Spleen (tissue), 11 donors: ENCODE results near the gene RBP7. TPM values are rescaled to one million over a fixed set of nuclear protein-coding genes. Genes with fewer than 3 reads are reported as not detected.

Experiments used
- DNase-seq: peaks from one replicate; pipeline ENCODE4 v3.0.0-alpha.2; 2020
- H3K27ac ChIP-seq, 8 donors: fragments of 200-600 bp; sonication (generic) in 7 of 8; 1 replicate in 4 of 8; 2 replicates in 4 of 8; pipeline versions ENCODE4 v1.5.0 to v1.8.0; 2016 to 2021; ENCODE audit warnings: inconsistent platforms in 4 of 8, mild to moderate bottlenecking in 4 of 8, moderate library complexity in 1 of 8
- H3K27me3 ChIP-seq, 7 donors: fragments of 200-600 bp; sonication (generic) in 6 of 7; replicated peaks in 1 of 7; 1 replicate in 4 of 7; 2 replicates in 3 of 7; pipeline versions ENCODE4 v1.5.0 to v1.8.0; 2016 to 2021; ENCODE audit warnings: inconsistent platforms in 3 of 7, mild to moderate bottlenecking in 1 of 7
- H3K36me3 ChIP-seq, 6 donors: fragments of 200-600 bp; sonication (generic) in 5 of 6; 1 replicate in 4 of 6; 2 replicates in 2 of 6; pipeline versions ENCODE4 v1.5.0 to v1.8.0; 2016 to 2021; ENCODE audit warnings: inconsistent platforms in 2 of 6
- H3K4me1 ChIP-seq, 6 donors: fragments of 200-600 bp; sonication (generic) in 5 of 6; 1 replicate in 3 of 6; 2 replicates in 3 of 6; pipeline versions ENCODE4 v1.5.0 to v1.8.0; 2016 to 2021; ENCODE audit warnings: inconsistent platforms in 3 of 6
- H3K4me3 ChIP-seq, 8 donors: fragments of 200-600 bp; sonication (generic) in 7 of 8; 1 replicate in 4 of 8; 2 replicates in 4 of 8; pipeline versions ENCODE4 v1.5.0 to v1.8.0; 2016 to 2021; ENCODE audit warnings: inconsistent platforms in 4 of 8, mild to moderate bottlenecking in 4 of 8, moderate library complexity in 2 of 8
- H3K9me3 ChIP-seq, 8 donors: fragments of 200-600 bp; sonication (generic) in 7 of 8; 1 replicate in 4 of 8; 2 replicates in 4 of 8; pipeline versions ENCODE4 v1.5.0 to v1.8.0; 2016 to 2021; ENCODE audit warnings: inconsistent platforms in 4 of 8
- POLR2A ChIP-seq, 3 donors: fragments of 450-650 bp; IDR thresholded peaks; one replicate each; pipeline ENCODE4 v1.5.1; 2017; ENCODE audit warnings: antibody characterized with exemption in 3 of 3, mild to moderate bottlenecking in 1 of 3
- POLR2AphosphoS5 ChIP-seq, 3 donors: sonication (generic); formaldehyde crosslinking; IDR thresholded peaks; one replicate each; pipeline ENCODE4 v1.5.1; 2017; ENCODE audit warnings: antibody characterized with exemption in 3 of 3
- WGBS, 5 donors: extraction: QIAGEN DNeasy Blood & Tissue Kit in 3 of 5; methylation state at CpG; one replicate each; pipeline versions ENCODE4 v1.1.5 to v1.1.7; 2013 to 2018; 5-methylcytosine and 5-hydroxymethylcytosine counted together
- intact Hi-C: fragments of 100-400 bp; cut with DNase I; formaldehyde crosslinking; loops from one replicate; pipeline ENCODE4 v1.15.0; 2023; ENCODE audit warnings: low total_unique reads
- polyA plus RNA-seq, 3 donors: library from polyadenylated mRNA; stranded (reverse); fragments of 200-250 nt; gene quantifications; one replicate each; pipeline ENCODE4 v1.2.1, GENCODE V29; 2013
- total RNA-seq, 7 donors: library from RNA; depleted of rRNA in 3 of 7; stranded (reverse); fragments of >200 nt in 3 of 7; fragmentation: NEBNext Ultra II Directional in 4 of 7; extraction: Animal tissue kit (Norgen Biotek cat#: 25700) in 4 of 7; gene quantifications; one replicate each; pipeline versions ENCODE4 v1.1.0 to v1.2.1, GENCODE V29; 2016 to 2021
- TF ChIP-seq, protein P1 (sequence below), 11 experiments: fragments of 200-600 bp in 7 of 11; fragments of 450-650 bp in 4 of 11; sonication (generic) in 4 of 11; IDR thresholded peaks in 8 of 11; conservative IDR thresholded peaks in 3 of 11; 1 replicate in 7 of 11; 2 replicates in 4 of 11; pipeline versions ENCODE4 v1.4.0 to v1.8.0; 2016 to 2021; ENCODE audit warnings: antibody characterized with exemption in 11 of 11, inconsistent platforms in 4 of 11, mild to moderate bottlenecking in 1 of 11
- donor health status: healthy with polysubstance abuse.
- donor health status: DM: no; HTN: no; CAD: no; lungs with moderate emphysema.
- donor health status: DM: no; HTN: no; CAD: no.
- donor health status: Bipolar disorder and iron deficiency.
- donor health status: healthy.
- donor health status: DM: no; HTN: no; CAD: no.
- donor health status: DM: yes; HTN: yes; CAD: no.

The RBP7 gene
- total and polyA plus RNA-seq, 10 donors = 21.1 to 161 (median 65.5) TPM

DNA sequence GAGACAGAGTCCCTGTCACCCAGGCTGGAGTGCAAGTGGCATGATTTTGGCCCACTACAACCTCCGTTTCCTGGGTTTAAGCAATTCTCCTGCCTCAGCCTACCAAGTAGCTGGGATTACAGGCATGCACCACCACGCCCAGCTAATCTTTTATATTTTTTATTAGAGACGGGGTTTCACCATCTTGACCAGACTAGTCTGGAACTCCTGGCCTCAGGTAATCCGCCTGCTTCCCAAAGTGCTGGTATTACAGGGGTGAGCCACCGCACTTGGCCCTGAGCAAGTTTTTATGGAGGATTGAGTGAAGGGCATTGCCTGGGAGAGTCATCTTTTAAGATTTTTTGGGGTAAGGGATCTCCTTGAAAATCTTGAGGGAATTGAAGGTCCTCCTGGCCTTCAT lies 64.2 kb downstream of the RBP7 start:
- peaks cover 0 to 32% (median 6%) of the 10 kb centered on the region in 6 donors for H3K36me3 ChIP-seq
- H3K4me1 ChIP-seq = peaks cover 0 to 42% (median 23%) of the 10 kb centered on the region in 6 donors
- H3K4me3 ChIP-seq = no peak overlapping the region
- 89 to 95% (median 94%) methylated on average over 5 of the region's 5 CpGs for WGBS, 5 donors
- intact Hi-C loops = no loop called here
- no peaks in the 10 kb centered on the region for H3K9me3 ChIP-seq
- no peaks in the 10 kb centered on the region for H3K27me3 ChIP-seq
- no peak overlapping the region for H3K27ac ChIP-seq
- no peak for TF ChIP-seq POLR2A (IDR thresholded peaks at IDR 0.05)
- no peak for TF ChIP-seq POLR2AphosphoS5 (IDR thresholded peaks at IDR 0.05)
- TF ChIP-seq, protein P1, sequence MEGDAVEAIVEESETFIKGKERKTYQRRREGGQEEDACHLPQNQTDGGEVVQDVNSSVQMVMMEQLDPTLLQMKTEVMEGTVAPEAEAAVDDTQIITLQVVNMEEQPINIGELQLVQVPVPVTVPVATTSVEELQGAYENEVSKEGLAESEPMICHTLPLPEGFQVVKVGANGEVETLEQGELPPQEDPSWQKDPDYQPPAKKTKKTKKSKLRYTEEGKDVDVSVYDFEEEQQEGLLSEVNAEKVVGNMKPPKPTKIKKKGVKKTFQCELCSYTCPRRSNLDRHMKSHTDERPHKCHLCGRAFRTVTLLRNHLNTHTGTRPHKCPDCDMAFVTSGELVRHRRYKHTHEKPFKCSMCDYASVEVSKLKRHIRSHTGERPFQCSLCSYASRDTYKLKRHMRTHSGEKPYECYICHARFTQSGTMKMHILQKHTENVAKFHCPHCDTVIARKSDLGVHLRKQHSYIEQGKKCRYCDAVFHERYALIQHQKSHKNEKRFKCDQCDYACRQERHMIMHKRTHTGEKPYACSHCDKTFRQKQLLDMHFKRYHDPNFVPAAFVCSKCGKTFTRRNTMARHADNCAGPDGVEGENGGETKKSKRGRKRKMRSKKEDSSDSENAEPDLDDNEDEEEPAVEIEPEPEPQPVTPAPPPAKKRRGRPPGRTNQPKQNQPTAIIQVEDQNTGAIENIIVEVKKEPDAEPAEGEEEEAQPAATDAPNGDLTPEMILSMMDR (IDR thresholded peaks at IDR 0.05 in 8 of 11, conservative IDR thresholded peaks at IDR 0.05 in 3 of 11) = no peak
- no peak for DNase-seq

DNA sequence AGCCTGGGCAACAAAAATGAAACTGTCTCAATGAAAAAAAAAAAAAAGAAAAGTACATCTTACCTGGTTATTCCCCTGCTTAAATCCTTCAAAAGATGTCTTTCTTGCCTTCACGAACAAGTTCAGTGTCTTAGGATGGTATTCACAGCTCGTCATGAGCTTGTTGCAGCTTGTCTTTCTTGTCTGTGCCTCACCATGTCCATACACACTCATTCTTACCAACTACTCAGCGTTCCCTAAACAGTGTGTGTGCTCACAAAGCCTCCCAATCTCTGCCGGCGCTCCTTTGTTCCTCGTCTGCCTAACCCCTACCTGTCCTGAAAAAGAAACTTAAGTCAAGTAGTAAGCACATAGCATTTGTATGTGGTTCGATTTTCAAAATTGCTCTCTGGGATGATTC lies 66.8 kb downstream of the RBP7 start:
- H3K36me3 ChIP-seq = peaks cover 0 to 14% (median 3%) of the 10 kb centered on the region in 6 donors
- intact Hi-C loops = no loop called here
- no peak for DNase-seq
- peaks cover 3 to 45% (median 31%) of the 10 kb centered on the region in 6 donors for H3K4me1 ChIP-seq
- no peak overlapping the region for H3K27ac ChIP-seq
- TF ChIP-seq POLR2AphosphoS5 (IDR thresholded peaks at IDR 0.05) (no peak), POLR2A (IDR thresholded peaks at IDR 0.05) (no peak)
- TF ChIP-seq, protein P1 (IDR thresholded peaks at IDR 0.05 in 8 of 11, conservative IDR thresholded peaks at IDR 0.05 in 3 of 11) = no peak
- 84 to 92% (median 89%) methylated on average over 7 of the region's 7 CpGs for WGBS, 5 donors
- no peaks in the 10 kb centered on the region for H3K9me3 ChIP-seq
- H3K4me3 ChIP-seq = no peak overlapping the region
- H3K27me3 ChIP-seq = no peaks in the 10 kb centered on the region

DNA sequence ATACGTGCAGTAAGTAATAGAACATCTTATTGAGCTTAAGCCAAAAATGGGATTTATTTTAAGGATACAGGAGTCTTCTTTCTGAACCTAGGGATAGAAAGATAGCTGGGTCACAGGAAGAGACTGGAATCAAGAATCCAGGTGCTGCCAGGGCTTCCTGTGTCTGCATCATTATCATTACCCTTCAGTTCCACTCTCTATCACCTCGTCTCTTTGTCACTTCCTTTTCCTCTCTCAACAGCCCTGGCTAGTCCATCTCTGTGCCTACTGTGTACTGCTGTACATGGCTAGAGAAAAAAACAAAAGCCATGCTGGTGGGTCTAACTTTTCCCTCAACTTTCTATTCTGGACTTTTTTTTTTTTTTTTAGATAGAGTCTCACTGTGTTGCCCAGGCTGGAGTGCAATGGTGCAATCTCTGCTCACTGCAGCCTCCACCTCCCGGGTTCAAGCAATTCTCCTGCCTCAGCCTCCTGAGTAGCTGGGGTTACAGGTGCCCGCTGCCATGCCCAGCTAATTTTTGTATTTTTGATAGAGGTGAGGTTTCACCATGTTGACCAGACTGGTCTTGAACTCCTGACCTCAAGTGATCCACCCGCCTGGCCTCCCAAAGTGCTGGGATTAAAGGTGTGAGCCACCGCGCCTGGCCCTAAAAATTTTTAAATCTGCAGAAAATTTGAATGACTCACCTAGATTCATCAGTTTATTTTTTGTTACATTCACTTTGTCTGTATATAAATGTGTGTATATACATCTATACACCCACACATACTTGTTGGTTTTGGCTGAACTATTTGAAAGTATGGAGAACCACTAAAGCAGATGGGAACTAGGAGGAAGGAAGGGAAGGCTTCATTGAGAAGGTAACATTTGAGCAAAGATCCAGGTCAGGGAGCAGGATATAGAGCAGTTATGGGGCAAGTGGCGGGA lies 67.7 kb downstream of the RBP7 start:
- Histone ChIP-seq H3K27me3 (no peaks in the 10 kb centered on the region), H3K27ac (peak overlapping the region in 2 of 8 donors; percentile 5 to 84), H3K9me3 (no peaks in the 10 kb centered on the region), H3K4me1 (peaks cover 3 to 45% (median 31%) of the 10 kb centered on the region in 6 donors), H3K4me3 (no peak overlapping the region), H3K36me3 (peaks cover 0 to 6% (median 0%) of the 10 kb centered on the region in 6 donors)
- TF ChIP-seq, protein P1 (IDR thresholded peaks at IDR 0.05 in 8 of 11, conservative IDR thresholded peaks at IDR 0.05 in 3 of 11) = no peak
- no peak for TF ChIP-seq POLR2A (IDR thresholded peaks at IDR 0.05)
- no peak for TF ChIP-seq POLR2AphosphoS5 (IDR thresholded peaks at IDR 0.05)
- intact Hi-C loops = no loop called here
- WGBS, 5 donors = 77 to 85% (median 82%) methylated on average over 8 of the region's 8 CpGs
- no peak for DNase-seq

DNA sequence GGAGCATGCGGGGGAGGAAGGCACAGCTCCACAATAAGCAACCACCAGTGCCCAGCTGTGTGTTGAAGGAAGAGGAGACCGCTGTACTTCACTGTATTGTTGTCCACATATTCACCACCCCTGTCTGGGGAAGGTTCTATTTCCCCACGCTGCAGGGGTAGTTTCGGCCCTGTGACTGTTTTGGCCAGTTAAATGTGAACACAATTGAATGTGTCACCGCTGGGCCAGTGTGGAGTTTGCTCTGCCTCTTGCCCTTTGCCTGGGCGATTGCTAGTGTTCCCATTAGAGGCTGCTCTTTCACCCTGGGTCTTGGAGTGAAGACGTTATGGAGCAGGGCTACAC lies 68.3 kb downstream of the RBP7 start:
- Histone ChIP-seq H3K4me3 (no peak overlapping the region), H3K9me3 (no peaks in the 10 kb centered on the region), H3K4me1 (peaks cover 3 to 45% (median 31%) of the 10 kb centered on the region in 6 donors), H3K27me3 (no peaks in the 10 kb centered on the region), H3K27ac (peak overlapping the region in 2 of 8 donors; percentile 5 to 84), H3K36me3 (no peaks in the 10 kb centered on the region)
- no peak for DNase-seq
- 60 to 80% (median 72%) methylated on average over 7 of the region's 7 CpGs for WGBS, 5 donors
- TF ChIP-seq POLR2AphosphoS5 (IDR thresholded peaks at IDR 0.05) = peak in 1 of 3 donors; percentile 8
- TF ChIP-seq, protein P1 (IDR thresholded peaks at IDR 0.05 in 8 of 11, conservative IDR thresholded peaks at IDR 0.05 in 3 of 11) = no peak
- intact Hi-C loops = no loop called here
